ENCODE results near the gene MTMR3.
"Not testable (repeated sequence)": the region's sequence is repeated elsewhere in the genome, so short reads cannot be mapped to it uniquely, and the experiment has no call there.

MTMR3 gene

GRCh38 chr22:30031328-30031727 lies 148.4 kb downstream of the MTMR3 start:
- DNase-seq: no peak

GRCh38 chr22:30031764-30032455 lies 148.9 kb downstream of the MTMR3 start:
- no peak for DNase-seq

- no peak for DNase-seq
These were observed 150.2 kb downstream of the MTMR3 start for GRCh38 chr22:30033137-30033536.

DNA sequence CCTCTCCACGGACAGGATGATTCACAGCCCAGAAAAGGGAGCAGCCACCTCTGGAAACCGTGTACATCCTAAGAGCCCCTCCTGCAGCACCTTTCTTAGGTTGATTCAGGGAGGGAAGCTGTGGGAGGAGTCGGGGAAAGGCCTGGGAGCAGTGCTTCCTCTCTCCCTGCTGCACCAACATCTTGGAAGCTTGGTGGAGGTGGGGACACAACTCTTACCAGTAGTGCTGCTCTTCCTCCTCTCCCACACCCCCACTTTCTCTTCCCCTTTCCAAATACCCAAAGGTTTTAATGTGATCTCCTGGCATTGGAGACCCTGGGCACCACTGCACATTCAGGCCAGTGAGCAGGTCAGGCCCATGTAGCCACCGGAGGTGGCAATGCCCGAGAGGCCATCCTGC lies 150.9 kb downstream of the MTMR3 start:
- no peak for DNase-seq

DNA sequence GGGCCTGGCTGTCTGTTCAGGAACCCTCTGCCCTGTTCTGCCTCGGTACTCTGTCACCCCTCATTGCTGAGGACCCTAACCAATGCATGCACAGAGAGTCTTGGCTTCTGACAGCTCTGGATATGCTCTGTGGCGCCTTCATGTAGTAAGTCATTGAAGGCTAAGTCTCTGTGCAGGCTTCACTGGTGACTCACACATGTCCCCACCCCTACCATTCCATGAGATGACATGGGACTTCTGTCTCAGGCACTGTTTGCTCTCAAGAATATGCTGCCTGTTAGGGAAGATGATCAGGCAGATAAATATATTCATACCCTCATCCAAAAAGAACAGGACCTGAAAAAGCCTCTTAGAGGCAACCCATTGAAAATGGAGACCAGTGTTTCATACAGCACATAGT lies 153.7 kb downstream of the MTMR3 start:
- DNase-seq: no peak

- no peak for DNase-seq
These were observed 155.2 kb downstream of the MTMR3 start for GRCh38 chr22:30038219-30038618.

GRCh38 chr22:30040499-30041260 lies 157.7 kb downstream of the MTMR3 start:
- no peak for DNase-seq

DNA sequence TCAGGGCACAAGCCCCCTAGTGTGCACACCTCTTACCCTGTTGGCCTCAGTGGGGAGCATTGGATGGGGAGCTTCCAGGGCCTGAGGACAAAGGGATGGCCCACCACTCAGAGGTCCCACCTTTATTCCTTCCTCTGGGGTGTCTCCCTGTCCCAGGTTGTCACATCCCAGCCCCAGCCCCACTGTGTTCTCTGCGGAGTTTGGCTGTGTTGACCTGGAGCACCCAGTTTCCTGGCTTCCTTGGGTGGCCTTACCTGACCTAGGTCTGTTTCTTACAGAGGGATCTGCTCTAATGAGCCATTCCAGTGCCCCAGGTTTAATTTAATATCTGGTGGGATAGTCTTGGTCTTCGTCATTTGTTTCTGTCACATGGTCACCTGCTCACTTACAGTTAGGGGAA lies 158.5 kb downstream of the MTMR3 start:
- DNase-seq: no peak

GRCh38 chr22:30041881-30042280 lies 158.9 kb downstream of the MTMR3 start:
- DNase-seq: no peak

- no peak for DNase-seq
These were observed 160.2 kb downstream of the MTMR3 start for GRCh38 chr22:30043161-30043560.

GRCh38 chr22:30044369-30044768 lies 161.4 kb downstream of the MTMR3 start:
- DNase-seq: no peak

- DNase-seq: no peak
These were observed 162.0 kb downstream of the MTMR3 start for GRCh38 chr22:30044881-30045493.

- DNase-seq: no peak
These were observed 162.5 kb downstream of the MTMR3 start for GRCh38 chr22:30045494-30045887.

DNA sequence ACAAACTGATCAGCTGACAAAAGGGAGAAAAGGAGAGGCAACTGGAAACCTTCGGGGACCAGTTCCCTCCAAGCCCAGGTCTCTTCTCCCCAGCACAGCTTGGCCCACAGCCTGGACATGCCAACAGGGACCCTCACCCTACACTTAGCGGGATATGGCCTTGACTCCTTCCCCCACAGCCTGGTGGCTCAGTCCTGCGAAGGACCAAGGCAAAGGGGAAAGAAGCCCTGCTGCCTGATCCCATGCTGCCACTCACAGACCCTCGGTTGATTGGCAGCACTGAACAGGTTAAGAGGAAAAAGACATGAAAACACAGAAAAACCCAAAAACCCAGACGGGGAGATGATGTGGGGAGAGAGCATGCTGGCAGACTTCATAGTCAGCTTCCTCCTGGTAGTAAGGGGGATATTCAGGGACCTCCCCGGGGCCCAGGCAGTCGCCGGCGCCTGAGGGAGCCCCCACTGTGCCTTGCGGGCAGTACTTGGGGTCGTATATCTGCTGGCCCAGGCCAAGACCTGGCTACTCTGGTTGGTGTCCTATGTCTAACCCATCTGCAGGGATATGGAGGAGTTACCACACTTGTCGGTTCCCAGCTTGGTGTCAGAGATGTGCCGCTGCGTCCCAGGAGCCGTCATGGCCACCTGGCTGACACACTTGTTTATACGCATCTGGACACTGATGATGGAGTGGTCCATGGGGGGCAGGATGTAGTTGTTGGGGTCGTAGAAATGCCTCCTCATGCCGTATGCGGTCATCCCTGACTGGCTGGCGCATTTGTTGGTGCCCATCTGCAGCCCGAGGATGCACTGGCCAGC lies 163.1 kb downstream of the MTMR3 start:
- DNase-seq: no peak

GRCh38 chr22:30046716-30047363 lies 163.9 kb downstream of the MTMR3 start:
- DNase-seq: no peak

DNA sequence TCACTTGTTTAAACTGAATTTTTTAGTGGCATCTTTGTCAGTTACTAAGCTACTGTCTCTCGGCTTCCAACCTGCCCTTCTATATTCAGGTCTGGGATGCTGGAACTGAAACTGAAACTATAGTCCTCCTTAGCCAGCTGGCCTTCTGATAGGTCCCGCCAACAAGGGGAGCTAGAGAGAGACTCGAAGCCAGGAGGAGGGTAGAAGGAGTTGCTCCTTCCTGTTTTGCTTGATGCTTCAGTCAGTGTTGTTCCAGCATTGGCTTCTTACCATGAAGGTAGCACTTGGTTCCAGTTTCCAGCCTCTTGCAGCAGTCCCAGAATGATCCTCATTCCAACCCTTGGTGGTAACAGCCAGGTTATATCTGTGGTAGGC lies 164.4 kb downstream of the MTMR3 start:
- no peak for DNase-seq

DNA sequence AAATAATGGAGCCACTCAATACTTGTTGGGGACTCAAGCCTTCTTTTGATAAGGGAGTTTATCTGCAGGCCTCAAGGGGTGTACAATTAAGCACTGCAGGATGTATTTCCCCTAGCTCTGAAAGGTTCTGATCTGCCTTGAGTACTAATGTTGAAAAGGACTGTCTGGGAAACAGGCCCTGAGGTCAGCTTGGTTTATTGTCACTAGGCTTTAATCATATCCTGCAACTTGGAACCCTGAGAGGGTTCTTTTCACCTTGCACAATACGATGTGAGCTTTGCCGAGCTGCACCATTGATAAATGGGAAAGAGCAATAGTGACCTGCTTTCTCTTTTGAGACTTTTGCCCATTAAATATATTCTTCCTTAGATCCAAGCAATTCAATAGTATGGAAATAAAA lies 165.7 kb downstream of the MTMR3 start:
- DNase-seq: no peak

DNA sequence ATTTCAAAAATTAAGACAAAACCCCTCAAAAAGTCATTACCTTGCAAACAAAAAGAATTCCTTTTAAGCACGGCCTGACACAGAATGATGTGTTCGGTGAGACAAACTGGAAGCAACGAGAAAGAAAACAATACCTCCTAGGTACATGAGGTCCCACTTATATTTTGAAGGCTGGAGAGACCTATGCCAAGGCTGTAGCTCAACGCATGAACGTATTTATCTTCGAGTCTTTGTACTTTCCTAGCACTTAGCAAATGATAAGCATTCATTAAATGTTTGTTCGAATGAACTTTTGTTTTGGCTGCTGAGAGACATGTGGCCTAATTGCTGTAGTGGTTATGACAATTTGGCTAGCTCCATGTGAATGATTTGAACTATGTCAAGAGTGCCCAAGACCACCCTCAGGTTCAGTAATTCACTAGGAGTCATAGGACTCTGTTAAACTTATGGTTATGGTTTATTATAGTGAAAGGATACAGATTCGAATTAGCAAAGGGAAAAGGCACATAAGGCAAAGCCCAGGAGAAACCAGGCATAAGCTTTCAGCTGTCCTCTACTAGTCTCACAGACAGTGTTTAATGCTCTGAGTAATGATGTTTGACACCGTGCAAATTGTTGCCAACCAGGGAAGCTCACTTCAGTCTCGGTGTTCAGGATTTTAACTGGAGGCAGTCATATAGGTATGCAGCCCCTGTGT lies 171.2 kb downstream of the MTMR3 start:
- DNase-seq: no peak

DNA sequence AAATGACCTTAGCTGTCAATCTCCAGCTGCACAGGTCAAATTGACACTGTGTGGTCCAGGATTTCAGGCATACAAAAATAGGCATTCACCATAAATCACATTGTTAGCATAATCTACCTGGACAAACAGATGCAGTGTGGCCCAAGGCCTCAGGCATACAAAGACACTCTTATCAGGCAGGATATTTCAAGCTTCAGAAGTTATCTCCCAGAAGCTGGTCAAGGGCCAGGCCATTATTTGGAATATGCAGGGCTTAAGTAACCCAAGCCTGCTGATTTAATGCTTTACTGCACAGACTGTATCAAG lies 171.7 kb downstream of the MTMR3 start:
- DNase-seq: no peak

GRCh38 chr22:30056015-30056414 lies 173.0 kb downstream of the MTMR3 start:
- DNase-seq: no peak

GRCh38 chr22:30057375-30057774 lies 174.4 kb downstream of the MTMR3 start:
- DNase-seq: no peak

DNA sequence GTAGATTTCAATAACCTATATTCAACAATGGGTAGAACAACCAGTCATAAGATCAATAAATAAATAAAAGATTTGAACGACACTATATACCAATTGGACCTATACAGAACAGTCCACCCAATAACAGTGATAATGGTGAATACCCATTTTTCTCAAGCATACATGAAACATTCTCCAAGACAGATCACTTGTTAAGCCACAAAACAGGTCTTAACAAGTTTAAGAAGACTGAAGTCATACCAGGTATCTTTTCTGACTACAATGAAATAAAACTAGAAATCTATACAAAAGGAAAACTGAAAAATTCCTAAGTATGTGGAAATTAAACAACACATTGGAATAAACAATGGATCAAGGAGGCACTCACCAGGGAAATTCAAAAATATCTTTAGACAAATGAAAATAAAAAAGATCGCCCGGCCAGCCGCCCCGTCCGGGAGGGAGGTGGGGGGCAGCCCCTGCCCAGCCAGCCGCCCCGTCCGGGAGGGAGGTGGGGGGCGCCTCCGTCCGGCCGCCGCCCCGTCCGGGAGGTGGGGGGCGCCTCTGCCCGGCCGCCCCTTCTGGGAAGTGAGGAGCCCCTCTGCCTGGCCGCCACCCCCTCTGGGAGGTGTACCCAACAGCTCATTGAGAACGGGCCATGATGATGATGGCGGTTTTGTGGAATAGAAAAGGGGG lies 176.5 kb downstream of the MTMR3 start:
- not testable (repeated sequence) for DNase-seq
